OCI-LY7 (cell line): ENCODE data around the gene WDR86. TPM values are rescaled to one million over a fixed set of nuclear protein-coding genes. Genes with fewer than 3 reads are reported as not detected.

Experiments used
- BruUV-seq: library from RNA; stranded (reverse); fragments of 400-500 nt; replicated peaks from 2 replicates; lab custom pipeline; 2021; lab: Mats Ljungman, UMichigan
- CTCF ChIA-PET: fragments of 300-600 bp; sonication (Branson Sonifier 250); formaldehyde crosslinking; loops from one replicate; lab custom pipeline; 2022; ENCODE audit warnings: antibody characterized with exemption; ENCODE audit not compliant: unreplicated experiment; lab: Charles Lee
- POLR2A ChIA-PET: fragments of 300-600 bp; sonication (Branson Sonifier 250); formaldehyde crosslinking; loops from one replicate; lab custom pipeline; 2022; ENCODE audit warnings: antibody characterized with exemption; lab: Charles Lee
- DNase-seq: peaks from one replicate; pipeline ENCODE4 v3.0.0-alpha.2; 2015; ENCODE audit warnings: low spot score
- H2AFZ ChIP-seq: fragments of 200-600 bp; sonication (generic), shearing (Covaris generic); 2 replicates; pipeline ENCODE4 v1.6.1; 2014; ENCODE audit warnings: mild to moderate bottlenecking, antibody characterized with exemption, low read length, moderate library complexity
- H3K27ac ChIP-seq: fragments of 200-600 bp; sonication (generic); 2 replicates; pipeline ENCODE4 v1.5.1; 2014; ENCODE audit warnings: mixed run types, low read depth, mild to moderate bottlenecking, moderate library complexity, low read length, inconsistent platforms; ENCODE audit not compliant: poor library complexity, severe bottlenecking
- H3K36me3 ChIP-seq: fragments of 200-600 bp; sonication (generic); 2 replicates; pipeline ENCODE4 v1.6.1; 2014; ENCODE audit warnings: mild to moderate bottlenecking, antibody characterized with exemption, low read length, moderate library complexity, mixed read lengths; ENCODE audit not compliant: insufficient read depth
- H3K4me1 ChIP-seq: fragments of 200-600 bp; sonication (generic); 2 replicates; pipeline ENCODE4 v1.5.1; 2014; ENCODE audit warnings: mild to moderate bottlenecking, low read length; ENCODE audit not compliant: insufficient read depth, poor library complexity, severe bottlenecking
- H3K4me2 ChIP-seq: fragments of 200-600 bp; sonication (generic); 2 replicates; pipeline ENCODE4 v1.6.1; 2014; ENCODE audit warnings: mild to moderate bottlenecking, low read length
- H3K4me3 ChIP-seq: fragments of 200-600 bp; sonication (generic); 2 replicates; pipeline ENCODE4 v1.5.1; 2014; ENCODE audit warnings: mild to moderate bottlenecking, low read depth, low read length; ENCODE audit not compliant: poor library complexity, severe bottlenecking
- H3K79me2 ChIP-seq: fragments of 200-600 bp; sonication (generic); 2 replicates; pipeline ENCODE4 v1.6.1; 2016; ENCODE audit warnings: low read depth, mild to moderate bottlenecking, low read length, moderate library complexity, mixed read lengths; ENCODE audit not compliant: insufficient read depth
- H3K9me2 ChIP-seq: fragments of 200-600 bp; sonication (generic); 2 replicates; pipeline ENCODE4 v1.6.1; 2016; ENCODE audit warnings: mild to moderate bottlenecking, low read length, mixed read lengths; ENCODE audit not compliant: insufficient read depth
- H3K9me3 ChIP-seq: fragments of 200-600 bp; sonication (generic); 2 replicates; pipeline ENCODE4 v1.6.1; 2014; ENCODE audit warnings: mild to moderate bottlenecking, mixed run types, low read length, mixed read lengths
- H4K20me1 ChIP-seq: fragments of 200-600 bp; sonication (generic); 2 replicates; pipeline ENCODE4 v1.6.1; 2014; ENCODE audit warnings: mild to moderate bottlenecking, antibody characterized with exemption, low read length, moderate library complexity, mixed read lengths; ENCODE audit not compliant: insufficient read depth
- CTCF ChIP-seq: fragments of 200-600 bp; sonication (generic); conservative IDR thresholded peaks from 2 replicates; pipeline ENCODE4 v1.5.1; 2014; ENCODE audit warnings: mild to moderate bottlenecking, antibody characterized with exemption, low read length, moderate library complexity, mixed read lengths
- EZH2phosphoT487 ChIP-seq: fragments of 200-600 bp; sonication (generic); IDR thresholded peaks from 2 replicates; pipeline ENCODE4 v1.6.1; 2018; ENCODE audit warnings: low read depth, borderline replicate concordance, mild to moderate bottlenecking, mixed run types, antibody characterized with exemption, low read length, moderate library complexity, mixed read lengths
- intact Hi-C: fragments of 100-400 bp; cut with micrococcal nuclease; formaldehyde crosslinking; loops from one replicate; pipeline ENCODE4 v1.10.0; 2022; ENCODE audit not compliant: unreplicated experiment
- total RNA-seq, 2 experiments: library from RNA; depleted of rRNA in 1 of 2; stranded (reverse); fragments of >200 nt in 1 of 2; shearing (Covaris generic) in 1 of 2; gene quantifications; 2 replicates each; pipeline ENCODE4 v1.2.3, GENCODE V29; 2014 to 2022

Gene WDR86
- total RNA-seq, 2 experiments from 2014 or later, result 0.44 to 0.51 TPM

GRCh38 chr7:151338809-151339208 lies 71.0 kb downstream of the WDR86 start:
- intact Hi-C loops, result no loop called here
- H3K36me3 ChIP-seq, result peaks cover 8% of the 10 kb centered on the region; the same call in 1 of the 2 replicates
- TF ChIP-seq CTCF (no peak), EZH2phosphoT487 (no peak)
- ChIA-PET POLR2A (no interaction called here), CTCF (no interaction called here)
- peaks cover 5% of the 10 kb centered on the region; the same call in 1 of the 2 replicates for H3K9me3 ChIP-seq
- no peak for DNase-seq
- H3K4me1 ChIP-seq, result peaks cover 15% of the 10 kb centered on the region
- no peak overlapping the region for H3K4me2 ChIP-seq
- no peak overlapping the region for H3K27ac ChIP-seq
- H2AFZ ChIP-seq, result no peak overlapping the region
- H4K20me1 ChIP-seq, result no peaks in the 10 kb centered on the region
- H3K79me2 ChIP-seq, result peaks cover 20% of the 10 kb centered on the region
- H3K9me2 ChIP-seq, result no peaks in the 10 kb centered on the region
- no peak overlapping the region for H3K4me3 ChIP-seq
- no TSS peak for BruUV-seq

- TF ChIP-seq EZH2phosphoT487 (no peak), CTCF (no peak)
- BruUV-seq, result no TSS peak
- POLR2A ChIA-PET, result no interaction called here
- Histone ChIP-seq H3K9me2 (no peaks in the 10 kb centered on the region), H2AFZ (no peak overlapping the region), H4K20me1 (no peaks in the 10 kb centered on the region), H3K4me1 (peaks cover 4% of the 10 kb centered on the region), H3K79me2 (peaks cover 6% of the 10 kb centered on the region), H3K27ac (no peak overlapping the region), H3K4me3 (no peak overlapping the region), H3K4me2 (no peak overlapping the region), H3K36me3 (no peaks in the 10 kb centered on the region), H3K9me3 (peaks cover 5% of the 10 kb centered on the region; the same call in 1 of the 2 replicates)
- CTCF ChIA-PET, result no interaction called here
- intact Hi-C loops, result no loop called here
- no peak for DNase-seq
Measured at GRCh38 chr7:151337346-151337745, 72.5 kb downstream of the WDR86 start.

GRCh38 chr7:151336027-151336708 lies 73.7 kb downstream of the WDR86 start:
- no peak for TF ChIP-seq CTCF
- no peak for TF ChIP-seq EZH2phosphoT487
- intact Hi-C loops, result no loop called here
- Histone ChIP-seq H3K27ac (no peak overlapping the region), H3K9me3 (peaks cover 5% of the 10 kb centered on the region; the same call in 1 of the 2 replicates), H2AFZ (no peak overlapping the region), H3K4me3 (no peak overlapping the region), H3K4me2 (no peak overlapping the region), H4K20me1 (no peaks in the 10 kb centered on the region), H3K9me2 (no peaks in the 10 kb centered on the region), H3K36me3 (no peaks in the 10 kb centered on the region), H3K4me1 (peaks cover 2% of the 10 kb centered on the region), H3K79me2 (no peaks in the 10 kb centered on the region)
- ChIA-PET POLR2A (no interaction called here), CTCF (no interaction called here)
- BruUV-seq, result no TSS peak
- no peak for DNase-seq
